Pons (tissue), 1 donor: ENCODE data around the gene CDH20.

Experiments
- DNase-seq: peaks from one replicate; pipeline ENCODE4 v3.0.0-alpha.2; 2016; ENCODE audit warnings: low spot score

Gene CDH20

GRCh38 chr18:61575419-61575818 lies 242.2 kb downstream of the CDH20 start:
- no peak for DNase-seq

GRCh38 chr18:61578846-61579245 lies 245.6 kb downstream of the CDH20 start:
- no peak for DNase-seq

DNA sequence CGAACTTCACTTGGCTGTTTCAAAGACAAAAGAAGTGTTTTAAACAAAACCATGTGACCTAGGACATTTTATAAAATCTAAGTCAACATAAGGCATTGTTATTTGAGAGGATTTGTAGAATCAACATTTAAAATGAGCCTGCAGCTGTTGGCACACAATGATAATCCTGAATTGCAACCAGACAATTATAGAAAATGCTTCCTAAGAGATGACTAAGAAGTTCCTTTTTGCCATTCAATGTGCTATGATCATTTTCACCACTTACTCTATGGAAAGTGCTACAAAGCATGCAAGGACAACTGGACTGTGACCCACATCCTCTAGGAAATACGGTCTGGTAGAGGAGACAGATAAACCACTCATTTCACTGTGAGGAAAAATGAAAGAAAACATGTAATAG lies 246.4 kb downstream of the CDH20 start:
- DNase-seq, result no peak

DNA sequence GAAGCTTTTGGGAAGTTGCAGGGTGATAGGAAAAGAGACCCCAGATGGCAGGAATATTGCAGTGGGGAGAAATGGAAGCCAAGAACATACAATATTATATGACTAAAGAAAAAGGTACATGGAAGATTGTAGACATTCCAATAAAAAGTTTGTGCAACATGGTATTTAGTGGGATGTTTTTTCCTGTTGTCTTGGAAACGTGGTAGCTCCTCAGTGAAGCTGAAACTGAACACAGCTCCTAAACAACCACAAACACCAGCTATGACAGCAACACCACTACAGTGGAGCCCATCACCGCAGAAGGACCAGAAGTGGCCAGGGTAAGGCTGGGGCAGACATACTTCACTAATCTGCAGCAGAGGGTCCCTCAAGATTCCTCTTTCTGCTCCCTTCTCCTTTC lies 246.8 kb downstream of the CDH20 start:
- DNase-seq, result no peak

DNA sequence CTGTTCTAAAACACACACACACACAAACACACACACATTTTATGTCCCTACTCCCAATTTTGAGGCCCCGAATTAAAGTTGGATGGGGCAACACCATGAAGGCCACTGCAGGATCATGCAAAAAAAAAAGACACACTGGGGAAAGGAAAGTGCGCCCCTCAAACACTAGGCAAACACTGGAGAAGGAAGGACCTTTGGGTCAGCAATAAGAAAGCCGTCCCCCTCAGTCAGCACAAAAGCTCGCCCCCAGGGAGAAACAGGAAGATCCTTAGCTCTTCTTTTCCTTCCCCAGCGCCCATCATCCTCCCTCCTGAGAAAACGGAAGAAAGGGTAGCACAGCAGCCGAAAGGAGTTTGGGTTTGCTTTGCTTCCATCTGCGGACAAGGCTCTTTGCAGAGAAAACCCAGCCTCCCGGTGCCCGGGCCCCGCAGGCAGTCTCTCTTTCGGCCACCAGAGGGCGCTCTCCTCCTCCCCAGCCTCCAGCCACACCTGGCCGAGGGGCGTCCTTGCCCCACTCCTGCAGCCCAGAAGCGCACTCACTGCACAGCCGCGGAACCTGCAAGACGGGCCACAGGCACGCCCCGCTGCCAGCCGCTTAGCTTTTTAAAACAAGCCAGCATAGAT lies 248.5 kb downstream of the CDH20 start:
- peak; percentile 47 for DNase-seq

DNA sequence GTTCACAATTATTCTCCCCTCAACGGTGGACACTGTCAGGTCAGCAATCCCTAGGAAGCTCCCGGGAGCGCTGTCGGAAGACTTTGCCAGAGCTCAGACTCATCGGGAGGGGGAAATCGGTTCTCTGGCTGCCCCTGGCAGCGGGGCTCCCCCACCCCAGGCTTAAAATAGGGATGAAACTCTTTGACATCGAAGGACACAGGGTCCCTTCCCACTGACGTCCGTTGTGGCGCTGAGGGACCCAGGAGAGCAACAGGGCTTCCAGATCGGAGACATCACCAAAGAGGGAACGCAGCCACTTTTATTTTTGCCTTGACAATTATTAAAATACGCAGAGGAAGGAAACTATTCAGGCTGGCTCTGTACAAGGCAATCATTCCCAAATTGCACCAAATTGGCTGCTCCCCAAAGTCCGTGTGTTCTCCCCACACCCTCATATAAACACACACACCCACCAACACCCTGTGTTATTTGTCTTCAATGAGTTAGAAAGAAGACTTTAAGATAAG lies 249.0 kb downstream of the CDH20 start:
- DNase-seq, result no peak

DNA sequence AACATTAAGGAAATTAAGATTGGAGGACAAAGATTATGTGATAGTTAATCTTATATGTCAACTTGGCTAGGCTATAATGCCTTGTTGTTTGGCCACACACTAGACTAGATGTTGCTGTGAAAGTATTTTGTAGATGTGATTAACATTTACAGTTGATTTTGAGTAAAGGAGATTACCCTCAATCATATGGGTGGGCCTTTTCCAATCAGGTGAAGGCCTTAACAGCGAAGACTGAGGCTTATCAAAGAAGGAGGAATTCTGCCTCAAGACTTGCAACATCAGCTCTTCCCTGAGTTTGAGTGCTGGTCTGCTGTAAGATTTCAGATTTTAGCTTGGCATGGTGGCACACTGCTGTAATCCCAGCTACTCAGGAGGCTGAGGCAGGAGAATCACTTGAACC lies 250.3 kb downstream of the CDH20 start:
- no peak for DNase-seq

DNA sequence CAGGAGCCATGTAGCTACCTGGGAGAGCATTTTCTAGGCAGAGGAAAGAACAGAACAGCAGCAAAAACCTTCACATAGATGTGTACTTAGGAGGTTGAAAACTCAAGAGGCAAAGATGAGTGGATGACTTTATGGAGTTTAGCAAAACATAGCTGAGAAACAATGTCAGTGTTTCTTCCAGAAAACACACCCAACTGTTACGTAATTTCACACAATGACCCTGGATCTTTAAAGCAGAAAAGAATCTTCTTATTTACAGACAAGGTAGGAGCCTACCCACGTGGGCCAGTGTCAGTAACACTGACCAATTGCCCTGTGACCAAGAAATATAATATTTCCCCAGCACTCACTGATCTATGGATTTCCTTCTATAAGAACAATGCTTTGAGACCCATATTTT lies 254.6 kb downstream of the CDH20 start:
- no peak for DNase-seq

- no peak for DNase-seq
These were observed 256.0 kb downstream of the CDH20 start for GRCh38 chr18:61589053-61589723.

DNA sequence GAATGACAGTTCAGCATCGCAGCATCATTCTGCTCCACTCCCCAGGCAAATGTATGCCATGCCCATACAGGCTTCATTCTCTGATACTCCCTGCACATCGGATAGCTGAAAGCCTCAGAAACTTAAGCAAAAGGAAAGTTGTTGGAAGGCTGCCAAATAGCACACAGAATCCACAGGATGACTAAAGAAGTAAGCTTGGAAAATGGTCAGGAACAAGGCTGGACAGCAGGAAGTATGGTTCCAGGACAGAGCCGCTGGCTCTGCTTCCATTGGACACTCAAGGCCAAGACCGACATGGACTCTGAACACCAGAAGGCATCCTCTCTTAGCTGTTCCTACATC lies 256.5 kb downstream of the CDH20 start:
- no peak for DNase-seq

GRCh38 chr18:61591253-61591652 lies 258.0 kb downstream of the CDH20 start:
- DNase-seq, result no peak

- no peak for DNase-seq
These were observed 262.5 kb downstream of the CDH20 start for GRCh38 chr18:61595615-61596251.

DNA sequence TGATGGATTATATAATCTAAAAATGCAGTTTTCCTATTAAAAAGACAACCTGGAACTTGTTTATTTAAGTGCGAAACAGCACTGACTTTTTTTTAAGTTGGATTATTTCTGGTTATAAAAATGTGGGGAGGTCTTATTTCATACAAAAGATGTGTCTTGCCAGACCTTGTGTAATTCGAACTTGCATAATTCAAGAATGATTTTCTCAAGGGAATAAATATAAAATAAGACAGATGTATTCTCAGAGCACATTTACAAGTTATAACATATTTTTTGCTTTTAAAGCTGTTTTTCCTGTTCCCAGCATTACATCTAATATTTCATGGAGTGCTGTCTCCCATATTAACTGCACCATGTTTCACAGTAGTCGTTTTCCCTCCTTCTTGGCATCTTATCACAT lies 263.1 kb downstream of the CDH20 start:
- no peak for DNase-seq

DNA sequence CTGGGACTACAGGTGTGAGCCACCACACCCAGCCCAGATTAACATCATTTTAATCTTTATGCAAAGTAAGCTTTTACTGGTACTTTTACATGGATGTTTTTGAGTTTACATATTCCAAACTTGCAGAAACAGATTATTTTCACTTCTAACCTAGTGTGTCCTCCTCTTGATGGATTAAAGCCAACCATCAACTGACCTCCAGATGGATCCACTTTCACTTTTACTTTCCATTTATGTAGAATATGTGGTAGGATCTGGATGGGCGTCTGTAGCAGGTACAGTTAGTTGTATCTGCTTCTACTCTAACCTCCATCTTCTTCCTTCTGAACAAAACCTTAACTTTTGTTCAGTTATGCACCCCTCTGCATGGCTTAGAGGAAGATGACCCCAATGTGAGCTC lies 264.1 kb downstream of the CDH20 start:
- no peak for DNase-seq

DNA sequence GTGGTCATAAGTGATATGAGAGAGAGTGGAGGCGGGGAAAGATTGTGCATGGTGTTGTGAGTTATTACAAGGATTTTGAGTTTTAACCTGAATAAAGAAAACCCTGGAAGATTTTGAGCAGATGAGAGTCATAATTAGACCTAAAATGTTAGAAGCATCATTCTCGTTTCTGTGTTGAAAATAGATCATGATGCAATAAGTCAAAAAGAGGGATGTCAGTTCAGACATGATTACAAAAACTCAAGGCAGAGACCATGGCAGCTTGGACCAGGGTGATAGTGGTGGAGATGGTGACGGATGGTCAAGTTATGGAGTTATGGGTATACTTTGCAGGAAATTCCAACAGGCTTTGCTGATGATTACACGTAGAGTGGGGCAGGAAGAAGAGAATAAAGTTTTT lies 267.2 kb downstream of the CDH20 start:
- no peak for DNase-seq

- DNase-seq, result no peak
These were observed 269.6 kb downstream of the CDH20 start for GRCh38 chr18:61602836-61603235.
